ENCODE measurements around the gene UBTFL1.
"Not testable (repeated sequence)": the region's sequence is repeated elsewhere in the genome, so short reads cannot be mapped to it uniquely, and the experiment has no call there.

The UBTFL1 gene

GRCh38 chr11:90085650-90086049 is at the start of gene UBTFL1:
Gene UBTFL1 (plus strand): TSS chr11:90085950. CDS start chr11:90085950, 0 bp downstream.
- DNase-seq, result not testable (repeated sequence)

GRCh38 chr11:90051591-90052209 is 34.0 kb upstream of the UBTFL1 start:
- not testable (repeated sequence) for DNase-seq

- not testable (repeated sequence) for DNase-seq
Observed at GRCh38 chr11:90052311-90052710, 33.4 kb upstream of the UBTFL1 start.

- DNase-seq, result not testable (repeated sequence)
Observed at GRCh38 chr11:90053545-90053944, 32.2 kb upstream of the UBTFL1 start.

- not testable (repeated sequence) for DNase-seq
Observed at GRCh38 chr11:90088731-90089130, 3.0 kb downstream of the UBTFL1 start.

- DNase-seq, result not testable (repeated sequence)
Observed at GRCh38 chr11:90095230-90095924, 9.6 kb downstream of the UBTFL1 start.

GRCh38 chr11:90098261-90098660 is 12.5 kb downstream of the UBTFL1 start:
- DNase-seq, result not testable (repeated sequence)

GRCh38 chr11:90100431-90100830 is 14.7 kb downstream of the UBTFL1 start:
- DNase-seq, result no peak

- DNase-seq, result no peak
Observed at GRCh38 chr11:90113541-90113940, 27.8 kb downstream of the UBTFL1 start.

GRCh38 chr11:90120191-90120590 is 34.4 kb downstream of the UBTFL1 start:
- DNase-seq, result no peak

GRCh38 chr11:90124371-90124770 is 38.6 kb downstream of the UBTFL1 start:
- DNase-seq, result no peak

- no peak for DNase-seq
Observed at GRCh38 chr11:90124946-90125345, 39.2 kb downstream of the UBTFL1 start.

GRCh38 chr11:90133560-90134477 is 48.1 kb downstream of the UBTFL1 start:
- DNase-seq, result no peak

GRCh38 chr11:90134478-90135003 is 48.8 kb downstream of the UBTFL1 start, which contains the start of gene NAALAD2:
Gene NAALAD2 (plus strand): TSS chr11:90134663. CDS start chr11:90134759, 96 bp downstream.
- DNase-seq, result no peak

GRCh38 chr11:90135016-90135415 is 49.3 kb downstream of the UBTFL1 start:
- no peak for DNase-seq
